Fibroblast of villous mesenchyme (primary cell): ENCODE measurements around the gene RECQL5. TPM values are rescaled to one million over a fixed set of nuclear protein-coding genes. Genes with fewer than 3 reads are reported as not detected.
"Not testable (repeated sequence)": the region's sequence is repeated elsewhere in the genome, so short reads cannot be mapped to it uniquely, and the experiment has no call there.

Source experiments
- DNase-seq: peaks from one replicate; pipeline ENCODE4 v3.0.0-alpha.2; 2010; ENCODE audit warnings: low read depth
- H3K4me3 ChIP-seq: 2 replicates; pipeline ENCODE4 v1.5.1; 2011; ENCODE audit warnings: low read depth, mild to moderate bottlenecking, low read length
- total RNA-seq: library from RNA; depleted of rRNA; stranded (reverse); fragments of >200 nt; gene quantifications from 2 replicates; pipeline ENCODE4 v1.2.3, GENCODE V29; 2012
- TF ChIP-seq, protein P1 (sequence below): IDR thresholded peaks from 2 replicates; pipeline ENCODE4 v1.5.1; 2012; ENCODE audit warnings: low read depth, mild to moderate bottlenecking, low read length; ENCODE audit not compliant: insufficient read depth

The RECQL5 gene
- total RNA-seq, 1 donor = 20.7 TPM

DNA sequence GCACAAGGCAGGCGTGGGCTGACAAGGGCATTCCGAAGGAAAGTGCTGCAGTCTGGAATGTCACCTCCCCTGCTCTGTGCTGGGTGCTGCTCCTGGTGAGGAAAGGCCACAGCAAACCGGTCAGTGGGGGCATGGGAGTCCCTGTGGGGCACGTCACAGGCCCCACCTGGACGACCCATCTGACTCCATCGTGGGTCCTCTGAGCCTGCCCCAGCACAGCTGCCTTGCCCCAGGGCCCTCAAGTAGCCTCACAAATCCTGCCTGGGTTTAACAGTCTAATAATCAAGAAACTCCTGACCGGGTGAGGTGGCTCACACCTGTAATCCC lies 82.1 kb downstream of the RECQL5 start:
- no peak overlapping the region for H3K4me3 ChIP-seq
- DNase-seq = no peak
- TF ChIP-seq, protein P1, sequence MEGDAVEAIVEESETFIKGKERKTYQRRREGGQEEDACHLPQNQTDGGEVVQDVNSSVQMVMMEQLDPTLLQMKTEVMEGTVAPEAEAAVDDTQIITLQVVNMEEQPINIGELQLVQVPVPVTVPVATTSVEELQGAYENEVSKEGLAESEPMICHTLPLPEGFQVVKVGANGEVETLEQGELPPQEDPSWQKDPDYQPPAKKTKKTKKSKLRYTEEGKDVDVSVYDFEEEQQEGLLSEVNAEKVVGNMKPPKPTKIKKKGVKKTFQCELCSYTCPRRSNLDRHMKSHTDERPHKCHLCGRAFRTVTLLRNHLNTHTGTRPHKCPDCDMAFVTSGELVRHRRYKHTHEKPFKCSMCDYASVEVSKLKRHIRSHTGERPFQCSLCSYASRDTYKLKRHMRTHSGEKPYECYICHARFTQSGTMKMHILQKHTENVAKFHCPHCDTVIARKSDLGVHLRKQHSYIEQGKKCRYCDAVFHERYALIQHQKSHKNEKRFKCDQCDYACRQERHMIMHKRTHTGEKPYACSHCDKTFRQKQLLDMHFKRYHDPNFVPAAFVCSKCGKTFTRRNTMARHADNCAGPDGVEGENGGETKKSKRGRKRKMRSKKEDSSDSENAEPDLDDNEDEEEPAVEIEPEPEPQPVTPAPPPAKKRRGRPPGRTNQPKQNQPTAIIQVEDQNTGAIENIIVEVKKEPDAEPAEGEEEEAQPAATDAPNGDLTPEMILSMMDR = no peak

DNA sequence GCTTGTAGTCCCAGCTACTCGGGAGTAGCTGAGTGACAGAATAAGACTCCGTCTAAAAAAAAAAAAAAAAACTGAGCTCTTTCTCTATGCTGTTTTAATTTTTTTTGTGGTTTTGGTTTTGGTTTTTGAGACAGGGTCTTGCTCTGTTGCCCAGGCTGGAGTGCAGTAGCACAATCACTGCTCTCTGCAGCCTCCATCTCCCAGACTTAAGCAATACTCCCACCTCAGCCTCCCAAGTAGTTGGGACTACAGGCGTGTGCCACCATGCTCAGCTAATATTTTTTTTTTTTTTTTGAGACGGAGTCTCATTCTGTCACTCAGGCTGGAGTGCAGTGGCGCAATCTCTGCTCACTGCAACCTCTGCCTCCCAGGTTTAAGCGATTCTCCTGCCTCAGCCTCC lies 83.8 kb downstream of the RECQL5 start:
- H3K4me3 ChIP-seq, DNase-seq: not testable (repeated sequence)

DNA sequence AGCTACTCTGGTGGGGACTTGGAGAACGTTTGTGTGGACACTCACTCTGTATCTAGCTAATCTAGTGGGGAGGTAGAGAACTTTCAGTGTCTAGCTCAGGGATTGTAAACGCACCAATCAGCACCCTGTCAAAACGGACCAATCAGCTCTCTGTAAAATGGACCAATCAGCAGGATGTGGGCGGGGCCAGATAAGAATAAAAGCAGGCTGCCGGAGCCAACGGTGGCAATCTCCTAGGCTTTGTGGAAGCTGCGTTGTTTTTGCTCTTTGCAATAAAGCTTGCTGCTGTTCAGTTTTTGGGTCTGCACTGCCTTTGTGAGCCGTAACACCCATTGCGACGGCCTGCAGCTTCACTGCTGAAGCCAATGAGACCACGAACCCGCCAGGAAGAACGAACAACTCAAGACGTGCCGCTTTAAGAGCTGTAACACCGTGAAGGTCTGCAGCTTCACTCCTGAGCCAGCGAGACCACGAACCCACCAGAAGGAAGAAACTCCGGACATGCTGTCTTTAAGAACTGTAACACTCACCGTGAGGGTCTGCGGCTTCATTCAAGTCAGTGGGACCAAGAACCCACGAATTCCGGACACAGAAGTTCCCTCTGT lies 85.7 kb downstream of the RECQL5 start:
- H3K4me3 ChIP-seq, DNase-seq: not testable (repeated sequence)

Other genes with a start within 250 kb of the RECQL5 start
- 28.5 and 31.2 TPM in 2 replicates for gene TMEM94, start 210.5 kb downstream of the RECQL5 start, total RNA-seq
- gene CASKIN2, start 151.6 kb downstream of the RECQL5 start, total RNA-seq = 7.4 and 9.5 TPM in 2 replicates
- 11.3 and 12.1 TPM in 2 replicates for gene TSEN54, start 150.6 kb downstream of the RECQL5 start, total RNA-seq
- 0.32 and 2.2 TPM in 2 replicates for gene LLGL2, start 141.5 kb downstream of the RECQL5 start, total RNA-seq
- gene MYO15B, start 79.4 kb downstream of the RECQL5 start, total RNA-seq = 1.6 and 3.9 TPM in 2 replicates
- under 0.01 TPM in 1 of 2 replicates, not detected in the other for gene SMIM5, start 33.7 kb downstream of the RECQL5 start, total RNA-seq
- gene SAP30BP, start 184 bp upstream of the RECQL5 start, total RNA-seq = 58.9 and 60.0 TPM in 2 replicates
- gene ITGB4, start 54.3 kb upstream of the RECQL5 start, total RNA-seq = 0.32 and 1.3 TPM in 2 replicates
- gene GALK1, start 98.0 kb upstream of the RECQL5 start, total RNA-seq = 36.7 and 49.3 TPM in 2 replicates
- gene UNK, start 117.7 kb upstream of the RECQL5 start, total RNA-seq = 19.9 and 23.5 TPM in 2 replicates
- 0.86 and 1.6 TPM in 2 replicates for gene UNC13D, start 177.2 kb upstream of the RECQL5 start, total RNA-seq
- 18.4 and 26.8 TPM in 2 replicates for gene WBP2, start 188.2 kb upstream of the RECQL5 start, total RNA-seq
- gene TRIM47, start 211.4 kb upstream of the RECQL5 start, total RNA-seq = 13.5 and 15.1 TPM in 2 replicates
- 21.9 and 22.5 TPM in 2 replicates for gene TRIM65, start 229.8 kb upstream of the RECQL5 start, total RNA-seq
- gene MRPL38, start 237.7 kb upstream of the RECQL5 start, total RNA-seq = 33.7 and 45.1 TPM in 2 replicates